Diencephalon (tissue), 1 donor: ENCODE data around the gene YAF2. TPM values are rescaled to one million over a fixed set of nuclear protein-coding genes. Genes with fewer than 3 reads are reported as not detected.

Source experiments
- total RNA-seq: library from RNA; depleted of rRNA; stranded (reverse); fragments of >200 nt; gene quantifications from one replicate; pipeline ENCODE4 v1.2.3, GENCODE V29; 2014

YAF2 gene, protein sequence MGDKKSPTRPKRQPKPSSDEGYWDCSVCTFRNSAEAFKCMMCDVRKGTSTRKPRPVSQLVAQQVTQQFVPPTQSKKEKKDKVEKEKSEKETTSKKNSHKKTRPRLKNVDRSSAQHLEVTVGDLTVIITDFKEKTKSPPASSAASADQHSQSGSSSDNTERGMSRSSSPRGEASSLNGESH
- 62.5 TPM for total RNA-seq

DNA sequence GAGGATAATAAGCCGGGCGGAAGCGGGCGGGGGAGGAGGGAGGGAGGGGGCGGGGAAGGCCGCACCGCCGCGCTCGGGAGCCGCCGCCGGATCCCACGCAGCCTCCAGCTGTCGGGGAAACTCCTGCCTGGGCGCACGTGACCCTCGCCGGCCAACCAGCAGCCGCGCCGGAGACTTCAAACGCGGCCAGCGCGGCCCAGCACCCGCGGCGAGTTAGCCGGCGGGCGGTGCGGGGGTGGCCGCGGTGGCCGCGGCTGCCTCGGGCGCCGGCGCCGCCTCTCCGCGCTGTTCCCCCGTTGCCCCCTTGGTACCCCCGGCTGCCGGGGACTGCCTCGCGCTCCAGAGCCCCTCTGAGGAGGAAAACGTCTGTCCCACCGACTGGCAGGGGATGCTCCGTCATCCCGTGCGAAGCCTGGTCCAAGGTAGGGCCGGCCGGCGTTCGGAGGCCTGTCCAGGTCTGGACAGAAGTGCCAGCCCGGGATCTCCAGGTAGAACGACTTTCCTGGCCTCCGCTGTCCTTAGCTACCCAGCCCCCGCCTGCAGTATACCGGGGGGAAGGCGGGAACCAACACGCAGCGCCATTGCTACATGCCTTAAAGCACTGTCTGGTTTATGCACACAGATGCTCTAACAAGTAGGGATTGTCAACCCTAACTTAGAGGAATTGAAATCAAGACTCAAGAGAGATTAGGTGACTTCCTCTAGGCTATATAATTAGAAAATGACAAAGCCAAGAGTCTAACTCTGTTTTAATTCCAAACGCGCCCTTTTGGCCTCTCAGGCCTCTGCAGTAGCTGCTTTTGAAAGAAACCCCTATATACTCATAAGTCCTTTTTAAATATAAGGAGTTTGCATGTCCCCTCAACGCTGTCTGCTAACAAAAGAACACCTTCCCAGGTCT is at the start of gene YAF2:
Gene YAF2 (minus strand): TSS at position 9 of the 901 bp plus-strand sequence. CDS start 68 bp downstream, outside the sequence.

DNA sequence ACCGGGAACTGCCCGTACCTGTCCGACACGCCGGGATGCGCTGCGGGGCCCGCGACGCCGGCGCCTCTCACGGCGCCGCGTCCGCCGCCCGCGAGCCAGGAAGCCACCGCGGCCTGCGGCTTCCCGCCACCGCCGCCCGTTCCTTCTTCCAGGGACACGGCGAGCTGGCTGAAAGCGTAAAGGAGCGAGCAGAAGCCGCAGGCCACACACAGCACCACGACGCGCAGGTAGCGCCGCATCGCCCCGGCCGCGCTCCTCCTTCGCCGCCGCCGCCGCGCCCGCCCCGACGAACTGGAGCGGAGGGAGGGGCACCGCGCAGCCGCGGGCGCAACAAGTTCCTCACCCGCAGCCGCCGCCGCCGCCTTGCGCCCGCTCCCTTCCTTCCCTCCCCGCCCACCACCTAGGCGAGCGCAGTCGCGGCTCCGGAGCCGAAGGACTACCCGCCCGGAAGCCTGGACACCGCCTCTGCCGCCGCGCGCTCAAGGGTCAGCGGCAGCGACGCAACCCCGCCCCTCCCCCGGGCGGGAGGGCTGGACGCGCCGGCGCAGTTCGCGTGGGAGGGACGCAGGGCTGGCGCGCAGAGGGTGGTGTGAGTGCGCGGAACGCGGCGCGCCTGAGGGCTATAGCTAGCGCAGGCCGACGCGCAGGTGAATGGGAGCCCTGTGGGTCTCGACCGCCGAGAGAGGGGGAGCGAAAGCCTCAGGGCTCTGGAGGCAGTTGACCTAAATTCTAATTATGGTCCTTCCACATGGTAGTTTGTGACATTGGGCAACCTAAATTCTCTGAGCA is 93.4 kb downstream of the YAF2 start, which contains the start of gene GXYLT1:
Gene GXYLT1 (minus strand): TSS at position 467 of the 789 bp plus-strand sequence. CDS start 228 bp downstream, at position 239.

Other genes starting within 250 kb of the YAF2 start
- gene GXYLT1, start 93.4 kb downstream of the YAF2 start, total RNA-seq = 15.7 TPM
- gene ZCRB1, start 87.8 kb upstream of the YAF2 start, total RNA-seq = 30.7 TPM
- gene PPHLN1, start 87.9 kb upstream of the YAF2 start, total RNA-seq = 70.8 TPM